Measurements from ENCODE around the gene KRTAP10-3.
"Not testable (repeated sequence)": the region's sequence is repeated elsewhere in the genome, so short reads cannot be mapped to it uniquely, and the experiment has no call there.

KRTAP10-3 gene

DNA sequence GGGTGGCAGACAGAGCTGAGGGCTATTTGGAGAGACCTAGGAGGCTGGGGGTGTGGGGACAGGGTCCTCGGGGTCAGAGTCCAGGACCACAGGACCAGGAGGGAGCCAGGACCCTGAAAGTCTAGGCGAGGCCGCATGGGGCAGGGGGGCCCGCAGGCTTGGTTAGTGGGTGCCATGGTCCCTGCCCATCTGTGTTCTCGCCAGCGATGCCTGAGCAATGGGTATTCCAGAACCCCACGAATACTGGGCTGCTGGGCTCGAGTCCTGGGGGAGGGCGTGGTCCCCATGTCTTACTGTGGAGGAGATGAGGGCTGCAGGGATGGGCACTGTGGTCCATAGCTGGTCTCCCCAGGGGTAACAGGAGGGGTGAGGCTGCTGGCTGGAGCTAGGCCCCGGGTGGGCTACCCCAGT lies 31.7 kb upstream of the KRTAP10-3 start:
- no peak overlapping the region for H3K4me2 ChIP-seq
- H4K20me1 ChIP-seq, result no peaks in the 10 kb centered on the region
- H3K27me3 ChIP-seq, result no peaks in the 10 kb centered on the region
- no peak overlapping the region for H3K9ac ChIP-seq
- peaks cover 6% of the 10 kb centered on the region; the same call in 1 of the 2 replicates for H3K9me3 ChIP-seq
- no peak overlapping the region for H3K4me3 ChIP-seq
- H3K36me3 ChIP-seq, result no peaks in the 10 kb centered on the region
- no peak overlapping the region for H3K27ac ChIP-seq
- TF ChIP-seq Cebpa-rat (IDR thresholded peaks at IDR 0.05), result no peak
- peaks cover 32% of the 10 kb centered on the region for H3K4me1 ChIP-seq

DNA sequence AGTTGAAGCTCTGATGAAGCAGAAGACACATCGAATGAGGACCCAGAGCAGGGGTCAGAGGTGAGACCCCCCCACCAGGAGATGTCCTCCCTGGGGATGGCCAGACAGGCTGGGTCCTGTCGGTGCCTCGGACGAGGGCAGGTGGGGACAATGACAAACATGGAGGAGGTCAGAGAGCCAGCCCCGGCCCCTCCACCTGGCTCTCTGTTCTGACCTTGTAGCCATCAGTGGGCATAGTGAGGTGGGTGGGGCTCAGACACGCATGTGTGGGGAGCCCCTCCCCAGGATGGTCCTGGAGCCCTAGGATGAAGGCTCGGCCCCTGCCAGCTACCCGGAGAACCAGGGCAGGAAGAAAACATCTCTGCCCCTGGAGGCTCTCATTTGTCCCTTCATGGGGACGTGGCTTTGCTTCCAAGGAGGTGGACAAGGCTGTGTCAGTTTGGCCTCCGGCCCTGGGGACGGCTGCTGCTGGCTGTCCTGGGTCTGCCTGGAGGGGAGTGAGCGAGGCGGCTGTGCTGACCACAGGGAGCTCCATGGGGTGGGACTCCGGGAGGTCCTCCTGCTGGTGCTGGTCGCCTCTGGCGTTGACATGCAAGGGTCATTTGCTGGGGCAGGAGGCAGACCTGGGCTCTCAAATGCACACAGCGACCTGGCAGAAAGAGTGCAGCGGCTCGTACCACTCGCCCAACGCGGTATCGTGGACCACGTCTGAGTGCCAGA lies 31.2 kb upstream of the KRTAP10-3 start:
- Histone ChIP-seq H4K20me1 (no peaks in the 10 kb centered on the region), H3K4me3 (no peak overlapping the region), H3K4me1 (peaks cover 26% of the 10 kb centered on the region), H3K9me3 (peaks cover 6% of the 10 kb centered on the region; the same call in 1 of the 2 replicates), H3K4me2 (no peak overlapping the region), H3K27ac (no peak overlapping the region), H3K36me3 (no peaks in the 10 kb centered on the region), H3K9ac (no peak overlapping the region), H3K27me3 (no peaks in the 10 kb centered on the region)
- TF ChIP-seq Cebpa-rat (IDR thresholded peaks at IDR 0.05), result no peak

DNA sequence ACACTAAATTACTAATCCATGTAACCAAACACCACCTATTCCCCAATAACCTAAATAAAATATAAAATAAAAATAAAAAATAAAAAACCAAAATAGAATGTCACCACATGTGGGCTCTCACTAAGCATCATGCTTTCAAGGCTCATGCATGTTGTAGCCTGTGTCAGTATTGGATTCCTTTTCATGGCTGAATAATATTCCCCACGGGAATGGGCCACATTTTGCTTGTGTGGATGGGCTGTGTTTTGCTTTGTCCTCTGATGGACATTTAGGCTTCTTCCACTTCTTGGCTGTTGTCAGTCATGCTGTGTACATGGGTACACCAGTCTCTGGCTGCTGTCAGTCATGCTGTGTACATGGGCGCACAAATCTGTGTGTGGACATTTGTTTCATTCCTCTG lies 30.5 kb upstream of the KRTAP10-3 start:
- no peak overlapping the region for H3K4me3 ChIP-seq
- H3K27me3 ChIP-seq, result no peaks in the 10 kb centered on the region
- peaks cover 6% of the 10 kb centered on the region; the same call in 1 of the 2 replicates for H3K9me3 ChIP-seq
- no peak overlapping the region for H3K27ac ChIP-seq
- no peak overlapping the region for H3K4me2 ChIP-seq
- H3K36me3 ChIP-seq, result no peaks in the 10 kb centered on the region
- TF ChIP-seq Cebpa-rat (IDR thresholded peaks at IDR 0.05), result no peak
- peaks cover 24% of the 10 kb centered on the region for H3K4me1 ChIP-seq
- H4K20me1 ChIP-seq, result no peaks in the 10 kb centered on the region
- H3K9ac ChIP-seq, result no peak overlapping the region

DNA sequence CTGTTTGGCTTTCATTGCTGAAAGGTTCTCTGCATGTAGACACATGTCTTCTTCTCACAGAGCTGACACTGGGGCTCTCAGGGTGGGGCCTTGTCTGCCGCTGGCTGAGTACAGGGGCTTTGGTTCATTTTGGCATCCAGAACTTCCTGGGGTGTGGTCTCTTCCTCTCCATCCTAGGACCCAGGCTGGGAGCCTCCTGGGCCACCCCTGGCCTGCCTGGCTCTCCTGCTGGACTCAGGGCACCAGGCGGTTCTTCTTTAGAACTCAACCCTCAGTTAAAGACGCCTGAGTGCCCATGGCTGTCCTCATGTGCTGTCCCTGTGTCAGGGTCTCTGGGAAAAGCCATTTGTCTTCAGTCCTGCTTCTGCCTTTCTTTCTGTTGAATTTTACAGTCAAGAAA lies 27.3 kb upstream of the KRTAP10-3 start:
- Histone ChIP-seq H3K36me3 (no peaks in the 10 kb centered on the region), H3K4me2 (no peak overlapping the region), H3K27me3 (no peaks in the 10 kb centered on the region), H3K9me3 (peaks cover 23% of the 10 kb centered on the region), H3K27ac (no peak overlapping the region), H3K4me1 (peaks cover 24% of the 10 kb centered on the region), H3K9ac (no peak overlapping the region), H4K20me1 (no peaks in the 10 kb centered on the region), H3K4me3 (no peak overlapping the region)
- no peak for TF ChIP-seq Cebpa-rat (IDR thresholded peaks at IDR 0.05)

DNA sequence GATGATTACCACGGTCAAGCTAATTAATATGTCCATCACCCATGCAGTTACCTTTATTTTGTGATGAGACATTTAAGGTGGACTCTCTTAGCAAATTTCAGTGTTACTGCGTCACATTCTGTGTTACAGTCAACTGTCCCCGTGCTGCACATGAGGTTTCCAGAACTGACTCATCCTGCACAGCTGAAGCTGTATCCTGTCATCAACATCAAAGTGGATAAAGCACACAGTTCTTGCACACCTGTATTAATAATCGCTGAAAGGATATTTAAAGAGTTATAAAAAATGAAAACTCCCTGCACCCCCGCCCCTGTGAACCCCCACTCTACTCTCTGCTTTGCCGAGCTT lies 25.2 kb upstream of the KRTAP10-3 start:
- H3K27me3 ChIP-seq, result no peaks in the 10 kb centered on the region
- H3K4me1 ChIP-seq, result peaks cover 24% of the 10 kb centered on the region
- H3K4me2 ChIP-seq, result no peak overlapping the region
- H3K27ac ChIP-seq, result no peak overlapping the region
- no peak overlapping the region for H3K4me3 ChIP-seq
- no peaks in the 10 kb centered on the region for H3K36me3 ChIP-seq
- H4K20me1 ChIP-seq, result no peaks in the 10 kb centered on the region
- H3K9me3 ChIP-seq, result peaks cover 44% of the 10 kb centered on the region
- no peak for TF ChIP-seq Cebpa-rat (IDR thresholded peaks at IDR 0.05)
- H3K9ac ChIP-seq, result no peak overlapping the region

DNA sequence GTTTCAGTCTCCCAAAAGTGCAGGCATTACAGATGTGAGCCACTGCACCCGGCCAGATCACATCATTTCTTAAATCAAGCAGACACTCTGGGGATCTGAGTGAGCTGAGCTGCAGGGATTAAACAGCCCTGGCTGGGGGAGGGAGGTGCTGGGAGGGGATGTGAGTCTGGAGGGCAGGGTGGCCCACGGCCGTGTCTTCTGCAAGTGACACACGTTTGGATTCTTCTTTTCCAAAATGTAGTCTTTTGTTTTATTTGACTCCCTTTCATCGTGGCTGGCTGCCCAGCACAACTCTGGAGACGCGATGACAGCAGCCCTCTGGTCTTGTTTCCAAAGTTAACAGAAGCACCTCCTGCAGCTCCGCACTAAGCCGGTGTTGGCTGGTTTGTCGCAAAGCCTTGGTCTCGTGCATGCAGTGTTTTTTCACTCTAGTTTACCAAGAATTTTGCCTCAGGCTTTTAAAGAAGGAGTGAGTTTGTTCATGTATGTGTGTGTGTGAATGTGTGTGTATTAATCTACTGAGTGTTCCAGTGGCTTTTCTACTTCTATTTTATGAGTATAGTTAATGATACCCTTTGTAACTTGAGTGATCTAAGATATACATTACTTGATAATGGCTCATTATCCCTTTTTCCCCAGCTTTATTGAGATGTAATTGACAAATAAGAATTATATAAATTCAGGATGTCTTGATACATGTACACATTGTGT lies 24.6 kb upstream of the KRTAP10-3 start:
- no peaks in the 10 kb centered on the region for H4K20me1 ChIP-seq
- TF ChIP-seq Cebpa-rat (IDR thresholded peaks at IDR 0.05), result no peak
- H3K4me2 ChIP-seq, result no peak overlapping the region
- H3K9ac ChIP-seq, result no peak overlapping the region
- no peaks in the 10 kb centered on the region for H3K27me3 ChIP-seq
- peaks cover 49% of the 10 kb centered on the region for H3K9me3 ChIP-seq
- peaks cover 24% of the 10 kb centered on the region for H3K4me1 ChIP-seq
- H3K36me3 ChIP-seq, result no peaks in the 10 kb centered on the region
- no peak overlapping the region for H3K4me3 ChIP-seq
- no peak overlapping the region for H3K27ac ChIP-seq

DNA sequence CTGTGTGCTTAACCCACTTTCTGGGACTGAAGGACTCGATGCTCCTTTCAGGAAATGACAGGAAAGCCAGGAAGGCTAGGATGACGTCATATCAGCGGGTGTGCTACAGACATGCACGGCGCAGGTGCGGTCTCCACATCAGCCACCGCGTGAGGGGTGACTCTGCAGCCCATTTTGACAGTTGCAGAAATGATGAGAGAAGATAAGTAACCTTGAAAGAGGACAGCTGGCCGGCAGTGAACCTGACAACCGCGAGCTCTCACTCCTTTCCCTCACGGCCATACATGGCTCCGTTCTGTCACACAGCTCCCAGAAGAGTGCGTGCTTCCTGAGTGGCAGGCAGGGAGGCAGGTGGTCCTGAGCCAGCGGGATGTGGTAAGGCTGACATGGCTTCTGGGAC lies 23.5 kb upstream of the KRTAP10-3 start:
- H3K9me3 ChIP-seq, result peaks cover 61% of the 10 kb centered on the region
- H3K27me3 ChIP-seq, result no peaks in the 10 kb centered on the region
- H3K36me3 ChIP-seq, result no peaks in the 10 kb centered on the region
- H4K20me1 ChIP-seq, result no peaks in the 10 kb centered on the region
- H3K4me1 ChIP-seq, result peaks cover 24% of the 10 kb centered on the region
- H3K4me3 ChIP-seq, result no peak overlapping the region
- H3K9ac ChIP-seq, result no peak overlapping the region
- peak overlapping the region; percentile 52 for H3K4me2 ChIP-seq
- peak overlapping the region; percentile 43; the same call in 1 of the 2 replicates for H3K27ac ChIP-seq
- no peak for TF ChIP-seq Cebpa-rat (IDR thresholded peaks at IDR 0.05)

DNA sequence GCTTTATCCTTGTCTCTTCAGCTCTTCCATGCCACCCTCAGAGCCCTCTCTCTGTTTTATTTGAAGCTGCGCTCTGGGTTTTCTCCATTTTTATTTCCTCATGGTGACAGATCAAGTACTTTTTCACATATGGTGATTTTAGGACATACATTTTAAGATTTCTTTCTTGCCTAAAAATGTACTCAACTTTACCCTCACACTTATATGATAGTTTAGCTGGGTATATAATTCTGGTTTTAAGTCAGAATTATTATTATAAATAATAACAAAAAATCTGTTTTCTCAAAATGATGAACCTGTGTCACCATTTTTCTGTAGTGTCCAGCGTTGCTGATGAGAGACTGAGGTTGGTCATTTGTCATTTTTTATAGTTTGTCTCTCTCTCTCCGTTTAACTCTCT lies 22.6 kb upstream of the KRTAP10-3 start:
- Histone ChIP-seq H4K20me1 (no peaks in the 10 kb centered on the region), H3K9ac (no peak overlapping the region), H3K4me3 (no peak overlapping the region; the same call in 1 of the 2 replicates), H3K36me3 (no peaks in the 10 kb centered on the region), H3K9me3 (peaks cover 69% of the 10 kb centered on the region), H3K27me3 (no peaks in the 10 kb centered on the region), H3K4me2 (peak overlapping the region; percentile 52), H3K27ac (no peak overlapping the region), H3K4me1 (peaks cover 24% of the 10 kb centered on the region)
- TF ChIP-seq Cebpa-rat (IDR thresholded peaks at IDR 0.05), result no peak

DNA sequence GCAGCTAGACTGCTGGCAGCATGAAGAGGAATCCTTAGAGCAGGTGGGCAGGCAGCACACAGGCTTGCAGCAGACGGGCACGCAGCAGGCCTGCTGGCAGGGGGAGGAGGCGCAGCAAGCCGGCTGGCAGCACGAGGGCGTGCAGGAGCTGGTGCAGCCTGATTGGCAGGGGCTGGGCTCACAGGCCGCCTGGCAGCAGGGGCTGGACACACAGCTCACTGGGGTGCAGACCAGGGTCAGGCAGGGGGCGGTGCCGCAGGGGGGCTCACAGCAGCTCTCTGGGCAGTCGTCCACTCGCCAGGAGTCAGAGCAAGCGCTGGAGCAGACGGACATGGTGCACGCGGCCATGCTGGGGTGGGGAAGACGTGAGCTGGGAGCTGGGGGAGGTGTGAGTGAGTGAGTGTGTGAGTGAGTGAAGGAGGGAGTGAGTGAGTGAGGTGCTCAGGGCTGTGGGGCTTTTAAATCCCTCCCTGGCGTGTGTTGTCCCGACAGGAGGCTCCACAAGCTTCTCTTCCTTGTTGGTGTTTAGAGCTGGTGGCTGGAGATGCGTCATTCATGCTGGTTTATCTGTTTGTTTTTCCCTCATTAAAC lies 21.7 kb upstream of the KRTAP10-3 start, which contains the start of gene KRTAP10-5:
KRTAP10-5 (minus strand) TSS at position 374 of the 591 bp plus-strand sequence; CDS start at position 348, 26 bp downstream.
- not testable (repeated sequence) for H3K9ac ChIP-seq, H3K27me3 ChIP-seq, H4K20me1 ChIP-seq, H3K4me3 ChIP-seq, H3K36me3 ChIP-seq
- Histone ChIP-seq H3K27ac (peak within 1 kb of the TSS; percentile 43; the same call in 1 of the 2 replicates), H3K4me1 (peaks cover 24% of the 10 kb centered on the region), H3K4me2 (peak within 1 kb of the TSS; percentile 52), H3K9me3 (peaks cover 64% of the 10 kb centered on the region)

DNA sequence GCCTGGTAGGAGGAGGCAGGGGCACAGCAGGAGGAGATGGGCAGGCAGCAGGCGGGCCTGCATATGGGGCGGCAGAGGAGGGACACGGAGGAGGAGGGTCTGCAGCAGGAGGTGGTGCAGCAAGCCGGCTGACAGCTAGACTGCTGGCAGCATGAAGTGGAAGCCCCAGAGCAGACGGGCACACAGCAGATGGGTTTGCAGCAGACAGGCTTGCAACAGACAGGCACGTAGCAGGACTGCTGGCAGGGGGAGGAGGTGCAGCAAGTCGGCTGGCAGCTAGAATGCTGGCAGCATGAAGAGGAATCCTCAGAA lies 21.2 kb upstream of the KRTAP10-3 start:
- H3K27ac ChIP-seq, result no peak overlapping the region
- H3K4me2 ChIP-seq, result no peak overlapping the region
- H3K27me3 ChIP-seq, result no peaks in the 10 kb centered on the region
- TF ChIP-seq Cebpa-rat (IDR thresholded peaks at IDR 0.05), result no peak
- H3K4me3 ChIP-seq, result no peak overlapping the region
- H3K36me3 ChIP-seq, result no peaks in the 10 kb centered on the region
- peaks cover 64% of the 10 kb centered on the region for H3K9me3 ChIP-seq
- peaks cover 24% of the 10 kb centered on the region for H3K4me1 ChIP-seq
- H4K20me1 ChIP-seq, result no peaks in the 10 kb centered on the region
- no peak overlapping the region for H3K9ac ChIP-seq
